Nucleus accumbens (tissue), 56 donors: Measurements from ENCODE around the gene GRK2.

Experiments
- DNase-seq, 56 donors: peaks; one replicate each; lab custom pipeline; 2025; lab: John Stamatoyannopoulos, UW

Gene GRK2

GRCh38 chr11:67269401-67270255, 3.4 kb downstream of the GRK2 start:
- no peak for DNase-seq

- peak in 10 of 56 donors; percentile 17 to 56 (median 28) for DNase-seq
Measured at GRCh38 chr11:67270256-67271204, 4.3 kb downstream of the GRK2 start.

GRCh38 chr11:67271205-67271540, 4.9 kb downstream of the GRK2 start:
- DNase-seq = no peak

- DNase-seq = peak in 1 of 56 donors; percentile 18
Measured at GRCh38 chr11:67271541-67272284, 5.4 kb downstream of the GRK2 start.

GRCh38 chr11:67272327-67273259, 6.3 kb downstream of the GRK2 start:
- no peak for DNase-seq

GRCh38 chr11:67273260-67273990, 7.2 kb downstream of the GRK2 start:
- DNase-seq = no peak

- no peak for DNase-seq
Measured at GRCh38 chr11:67274768-67275605, 8.7 kb downstream of the GRK2 start.

- no peak for DNase-seq
Measured at GRCh38 chr11:67275606-67276409, 9.5 kb downstream of the GRK2 start.

- no peak for DNase-seq
Measured at GRCh38 chr11:67276781-67277230, 10.5 kb downstream of the GRK2 start.

- DNase-seq = peak in 24 of 56 donors; percentile 18 to 66 (median 40)
Measured at GRCh38 chr11:67277231-67277961, 11.1 kb downstream of the GRK2 start.

GRCh38 chr11:67278135-67278938, 12.1 kb downstream of the GRK2 start:
- no peak for DNase-seq

- DNase-seq = no peak
Measured at GRCh38 chr11:67278939-67279588, 12.8 kb downstream of the GRK2 start.

GRCh38 chr11:67279589-67280340, 13.5 kb downstream of the GRK2 start:
- DNase-seq = no peak

GRCh38 chr11:67280341-67280787, 14.1 kb downstream of the GRK2 start:
- DNase-seq = no peak
